T-cell (primary cell): ENCODE results near the gene ATP8B3. TPM values are rescaled to one million over a fixed set of nuclear protein-coding genes. Genes with fewer than 3 reads are reported as not detected.

Experiments
- ATAC-seq, 4 experiments: fragments of 200-7000 bp in 3 of 4; fragments of 150-1000 bp in 1 of 4; cut with Tn5 transposase; replicated peaks in 1 of 4; 1 replicate in 3 of 4; 2 replicates in 1 of 4; pipeline ENCODE4 v1.10.0; 2021; ENCODE audit warnings: moderate library complexity in 3 of 4, mild to moderate bottlenecking in 2 of 4, moderate number of reproducible peaks in 1 of 4
- CTCF ChIA-PET, 2 donors: fragments of 300-600 bp; sonication (Branson Sonifier 250); formaldehyde crosslinking; loops; one replicate each; lab custom pipeline; 2022; ENCODE audit warnings: antibody characterized with exemption in 2 of 2; lab: Charles Lee
- POLR2A ChIA-PET, 2 donors: fragments of 300-600 bp; sonication (Branson Sonifier 250); formaldehyde crosslinking; loops; one replicate each; lab custom pipeline; 2022; ENCODE audit warnings: antibody characterized with exemption in 2 of 2; lab: Charles Lee
- DNase-seq, 35 experiments: peaks; one replicate each; pipeline versions ENCODE4 v3.0.0 to v3.0.0-alpha.2; 2013 to 2023
- H3K27ac ChIP-seq: one replicate; pipeline ENCODE4 v1.5.1; 2013; ENCODE audit warnings: low read length
- H3K27me3 ChIP-seq, 2 experiments: replicated peaks in 1 of 2; 1 replicate in 1 of 2; 2 replicates in 1 of 2; pipeline versions ENCODE4 v1.6.1 to v1.7.0; 2013; ENCODE audit warnings: low read length in 1 of 2, mixed read lengths in 1 of 2; ENCODE audit not compliant: control insufficient read depth in 2 of 2, insufficient read depth in 2 of 2; ENCODE audit errors: extremely low read depth in 1 of 2
- H3K36me3 ChIP-seq, 2 donors: 1 replicate in 1 of 2; 2 replicates in 1 of 2; pipeline versions ENCODE4 v1.6.1 to v1.7.0; 2013; ENCODE audit warnings: low read length in 1 of 2; ENCODE audit not compliant: control insufficient read depth in 2 of 2, insufficient read depth in 1 of 2; ENCODE audit errors: extremely low read depth in 1 of 2
- H3K4me1 ChIP-seq, 2 experiments: 1 replicate in 1 of 2; 2 replicates in 1 of 2; pipeline versions ENCODE4 v1.6.1 to v1.7.0; 2013; ENCODE audit warnings: low read length in 2 of 2, mixed read lengths in 1 of 2; ENCODE audit not compliant: insufficient read depth in 2 of 2, control insufficient read depth in 1 of 2; ENCODE audit errors: extremely low read depth in 1 of 2
- H3K4me3 ChIP-seq, 2 donors: 1 replicate in 1 of 2; 2 replicates in 1 of 2; pipeline versions ENCODE4 v1.5.1 to v1.7.0; 2013; ENCODE audit warnings: mild to moderate bottlenecking in 2 of 2, low read length in 1 of 2, moderate library complexity in 1 of 2; ENCODE audit not compliant: control insufficient read depth in 1 of 2; ENCODE audit errors: extremely low read depth in 1 of 2
- H3K9me3 ChIP-seq: 2 replicates; pipeline ENCODE4 v1.7.0; 2013
- H3K27ac Mint-ChIP-seq, 2 donors: one replicate each; pipeline ENCODE4 v1.8.0; 2020 to 2021; ENCODE audit warnings: mild to moderate bottlenecking in 2 of 2, mixed read lengths in 2 of 2
- H3K27me3 Mint-ChIP-seq, 2 donors: one replicate each; pipeline ENCODE4 v1.8.0; 2021 to 2022; ENCODE audit warnings: mixed read lengths in 2 of 2
- H3K36me3 Mint-ChIP-seq: one replicate; pipeline ENCODE4 v1.8.0; 2021; ENCODE audit warnings: mixed read lengths
- H3K4me1 Mint-ChIP-seq, 3 donors: one replicate each; pipeline ENCODE4 v1.8.0; 2020 to 2022; ENCODE audit warnings: mixed read lengths in 3 of 3, mild to moderate bottlenecking in 1 of 3
- H3K4me3 Mint-ChIP-seq, 3 donors: one replicate each; pipeline ENCODE4 v1.8.0; 2020 to 2022; ENCODE audit warnings: mild to moderate bottlenecking in 3 of 3, mixed read lengths in 3 of 3, moderate library complexity in 3 of 3
- H3K9me3 Mint-ChIP-seq, 3 donors: one replicate each; pipeline ENCODE4 v1.8.0; 2020 to 2022; ENCODE audit warnings: mixed read lengths in 3 of 3
- WGBS: methylation state at CpG from one replicate; pipeline ENCODE4 v1.1.5; 2013; ENCODE audit warnings: missing lambda C conversion rate; ENCODE audit not compliant: insufficient coverage; 5-methylcytosine and 5-hydroxymethylcytosine counted together
- total RNA-seq, 35 experiments: library from RNA in 6 of 35; stranded (reverse) in 6 of 35; fragments of 120-200 nt in 1 of 35; gene quantifications; one replicate each; pipeline versions ENCODE4 v1.2.1 to v1.2.4 and lab custom pipeline; 2013 to 2026

Gene ATP8B3
- total RNA-seq, 5 donors from 2014 or later (not counting 1 experiment from before 2014, with no cell fraction given): 3.5 to 5.7 (median 4.0) TPM

DNA sequence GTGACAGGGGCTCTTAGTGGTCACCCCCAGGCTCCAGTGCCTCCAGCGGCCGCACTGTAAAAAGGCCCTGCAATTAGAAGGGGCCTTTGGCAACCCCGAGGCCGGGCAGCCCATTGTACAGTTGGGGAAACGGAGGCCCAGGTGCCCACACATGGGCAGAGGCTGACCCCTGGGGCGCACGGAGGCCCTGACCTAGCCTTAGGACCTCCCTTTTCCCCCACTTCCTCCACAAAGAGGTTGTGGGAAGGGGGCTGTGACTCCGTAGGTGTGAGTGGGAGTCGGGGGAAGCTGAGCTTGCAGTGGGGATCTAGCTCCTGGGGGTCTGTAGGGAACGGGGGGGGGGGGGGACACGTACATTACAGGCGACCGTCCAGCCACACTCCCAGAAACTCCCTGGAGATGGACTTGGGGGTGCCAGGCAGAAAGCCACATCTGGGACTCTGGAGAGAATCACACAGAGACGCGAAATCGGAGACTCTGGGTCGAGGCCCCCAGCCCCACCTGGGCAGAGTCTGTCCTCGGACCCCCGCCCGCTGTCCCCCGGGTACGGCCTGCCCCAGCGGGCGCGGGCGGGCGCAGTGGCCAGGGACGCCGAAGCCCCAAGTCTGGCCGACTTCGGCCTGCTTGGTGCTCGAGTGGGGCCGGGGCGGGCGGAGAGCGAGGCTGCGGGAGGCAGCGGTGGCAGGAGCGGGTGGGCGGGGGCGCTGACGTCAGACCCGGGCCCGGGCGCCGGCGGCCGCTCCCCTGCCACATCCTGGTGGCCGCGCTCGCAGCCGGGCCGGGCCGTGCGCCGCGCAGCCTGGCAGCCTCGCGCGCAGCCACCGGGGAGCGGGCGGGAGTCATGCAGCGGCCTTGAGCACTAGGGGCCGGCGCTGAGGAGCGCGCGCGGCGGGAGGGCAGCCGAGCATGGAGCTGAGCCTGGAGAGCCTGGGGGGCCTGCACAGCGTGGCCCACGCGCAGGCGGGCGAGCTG is 59.0 kb downstream of the ATP8B3 start, which contains the start of gene ONECUT3:
TSS of gene ONECUT3 (plus strand) at position 750 of the 972 bp plus-strand sequence. CDS start at position 907, 157 bp downstream.
- Mint-ChIP-seq H3K4me1 (peaks cover 11 to 22% (median 14%) of the 10 kb centered on the region in 3 donors), H3K9me3 (no peaks in the 10 kb centered on the region), H3K27ac (no peak within 1 kb of the TSS), H3K27me3 (peaks cover 21 to 55% of the 10 kb centered on the region in 2 donors), H3K36me3 (no peaks in the 10 kb centered on the region), H3K4me3 (peak within 1 kb of the TSS in 1 of 3 donors; percentile 46)
- 5% methylated on average over 70 of the region's 77 CpGs for WGBS
- DNase-seq (no peak), ATAC-seq (no peak)
- H3K36me3 ChIP-seq: no peaks in the 10 kb centered on the region
- peaks cover 6 to 40% of the 10 kb centered on the region in 2 experiments for H3K4me1 ChIP-seq
- no peak within 1 kb of the TSS for H3K4me3 ChIP-seq
- no peaks in the 10 kb centered on the region for H3K9me3 ChIP-seq
- no peak within 1 kb of the TSS for H3K27ac ChIP-seq
- peaks cover 10 to 87% of the 10 kb centered on the region in 2 experiments for H3K27me3 ChIP-seq
- CTCF ChIA-PET: no interaction called here
- POLR2A ChIA-PET: no interaction called here

GRCh38 chr19:1752009-1752756 is 59.9 kb downstream of the ATP8B3 start:
- no peaks in the 10 kb centered on the region for H3K36me3 Mint-ChIP-seq
- no peak for ATAC-seq
- POLR2A ChIA-PET: no interaction called here

GRCh38 chr19:1751367-1752008 is 60.6 kb downstream of the ATP8B3 start:
- H3K36me3 ChIP-seq: no peaks in the 10 kb centered on the region
- H3K4me3 Mint-ChIP-seq: peak overlapping the region in 2 of 3 donors; percentile 2 to 35
- H3K4me3 ChIP-seq: no peak overlapping the region
- H3K4me1 Mint-ChIP-seq: peaks cover 11 to 30% (median 19%) of the 10 kb centered on the region in 3 donors
- CTCF ChIA-PET: no interaction called here
- H3K36me3 Mint-ChIP-seq: no peaks in the 10 kb centered on the region
- H3K9me3 Mint-ChIP-seq: no peaks in the 10 kb centered on the region
- H3K27ac Mint-ChIP-seq: peak overlapping the region in 1 of 2 donors; percentile 43
- no peaks in the 10 kb centered on the region for H3K9me3 ChIP-seq
- DNase-seq (no peak), ATAC-seq (no peak)
- WGBS: 40% methylated on average over 1 of the region's 16 CpGs
- POLR2A ChIA-PET: interaction anchor here in 1 of 2 donors (0.6 kb wide), 1 partner anchor 1355 kb away, joined by 3 read pairs; no protein-coding TSS in a partner anchor
- peaks cover 22 to 61% of the 10 kb centered on the region in 2 donors for H3K27me3 Mint-ChIP-seq
- peaks cover 6 to 45% of the 10 kb centered on the region in 2 experiments for H3K4me1 ChIP-seq
- H3K27ac ChIP-seq: no peak overlapping the region
- peaks cover 10 to 87% of the 10 kb centered on the region in 2 experiments for H3K27me3 ChIP-seq

More at GRCh38 chr19:1752009-1752756, 59.9 kb downstream of the ATP8B3 start:
- H3K27ac ChIP-seq: no peak overlapping the region
- CTCF ChIA-PET: no interaction called here
- Mint-ChIP-seq H3K9me3 (no peaks in the 10 kb centered on the region), H3K27ac (no peak overlapping the region), H3K4me3 (peak overlapping the region in 1 of 3 donors; percentile 46), H3K27me3 (peaks cover 28 to 61% of the 10 kb centered on the region in 2 donors), H3K4me1 (peaks cover 11 to 29% (median 19%) of the 10 kb centered on the region in 3 donors)
- WGBS: 8% methylated on average over 6 of the region's 16 CpGs
- H3K9me3 ChIP-seq: no peaks in the 10 kb centered on the region
- no peak for DNase-seq
- no peak overlapping the region for H3K4me3 ChIP-seq
- H3K4me1 ChIP-seq: peaks cover 6 to 44% of the 10 kb centered on the region in 2 experiments
- no peaks in the 10 kb centered on the region for H3K36me3 ChIP-seq
- H3K27me3 ChIP-seq: peaks cover 10 to 87% of the 10 kb centered on the region in 2 experiments

DNA sequence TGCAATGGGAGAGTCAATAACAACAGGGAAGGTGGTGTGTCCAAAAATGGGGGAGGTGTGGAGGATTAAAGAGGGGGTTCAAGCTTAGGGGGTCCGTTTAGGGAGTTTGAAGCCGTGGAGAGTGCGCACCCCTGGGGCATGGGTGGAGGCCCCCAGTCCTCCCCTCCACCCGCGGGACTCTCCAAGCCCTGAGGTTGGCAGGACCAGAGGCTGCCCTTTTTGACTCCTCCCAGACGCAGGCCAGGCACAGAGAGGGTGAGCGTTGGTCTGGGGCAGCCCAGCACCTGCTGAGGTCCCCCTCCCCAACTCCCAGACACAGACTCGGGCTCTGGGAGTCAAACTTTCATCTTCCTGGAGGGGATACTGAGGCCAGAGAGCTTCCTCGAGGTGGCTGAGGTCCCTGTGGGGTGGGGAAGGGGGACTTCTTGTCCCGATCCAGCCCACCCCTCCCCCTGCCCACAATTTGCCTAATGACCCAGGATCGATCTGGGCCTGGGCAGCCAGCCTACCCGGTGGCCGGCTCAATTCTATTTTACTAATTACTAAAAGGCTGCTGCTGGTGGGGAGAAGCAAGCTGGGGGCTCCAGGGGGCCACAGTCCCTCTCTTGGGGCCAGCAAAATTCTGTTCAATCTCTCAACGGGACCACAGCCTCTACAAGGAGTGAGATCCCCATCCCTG is 61.6 kb downstream of the ATP8B3 start:
- 7% methylated on average over 5 of the region's 14 CpGs for WGBS
- Histone ChIP-seq H3K9me3 (no peaks in the 10 kb centered on the region), H3K36me3 (no peaks in the 10 kb centered on the region), H3K27me3 (peaks cover 10 to 83% of the 10 kb centered on the region in 2 experiments), H3K4me1 (peaks cover 6 to 40% of the 10 kb centered on the region in 2 experiments), H3K27ac (no peak overlapping the region), H3K4me3 (peak overlapping the region in 1 of 2 donors; percentile 23)
- H3K9me3 Mint-ChIP-seq: no peaks in the 10 kb centered on the region
- CTCF ChIA-PET: interaction anchor here in 1 of 2 donors (0.6 kb wide), 1 partner anchor 1092 kb away, joined by 3 read pairs; no protein-coding TSS in a partner anchor
- peaks cover 21 to 54% of the 10 kb centered on the region in 2 donors for H3K27me3 Mint-ChIP-seq
- POLR2A ChIA-PET: no interaction called here
- H3K36me3 Mint-ChIP-seq: no peaks in the 10 kb centered on the region
- DNase-seq (no peak), ATAC-seq (no peak)
- no peak overlapping the region for H3K27ac Mint-ChIP-seq
- peaks cover 7 to 25% (median 15%) of the 10 kb centered on the region in 3 donors for H3K4me1 Mint-ChIP-seq
- peak overlapping the region in 2 of 3 donors; percentile 31 to 35 for H3K4me3 Mint-ChIP-seq

DNA sequence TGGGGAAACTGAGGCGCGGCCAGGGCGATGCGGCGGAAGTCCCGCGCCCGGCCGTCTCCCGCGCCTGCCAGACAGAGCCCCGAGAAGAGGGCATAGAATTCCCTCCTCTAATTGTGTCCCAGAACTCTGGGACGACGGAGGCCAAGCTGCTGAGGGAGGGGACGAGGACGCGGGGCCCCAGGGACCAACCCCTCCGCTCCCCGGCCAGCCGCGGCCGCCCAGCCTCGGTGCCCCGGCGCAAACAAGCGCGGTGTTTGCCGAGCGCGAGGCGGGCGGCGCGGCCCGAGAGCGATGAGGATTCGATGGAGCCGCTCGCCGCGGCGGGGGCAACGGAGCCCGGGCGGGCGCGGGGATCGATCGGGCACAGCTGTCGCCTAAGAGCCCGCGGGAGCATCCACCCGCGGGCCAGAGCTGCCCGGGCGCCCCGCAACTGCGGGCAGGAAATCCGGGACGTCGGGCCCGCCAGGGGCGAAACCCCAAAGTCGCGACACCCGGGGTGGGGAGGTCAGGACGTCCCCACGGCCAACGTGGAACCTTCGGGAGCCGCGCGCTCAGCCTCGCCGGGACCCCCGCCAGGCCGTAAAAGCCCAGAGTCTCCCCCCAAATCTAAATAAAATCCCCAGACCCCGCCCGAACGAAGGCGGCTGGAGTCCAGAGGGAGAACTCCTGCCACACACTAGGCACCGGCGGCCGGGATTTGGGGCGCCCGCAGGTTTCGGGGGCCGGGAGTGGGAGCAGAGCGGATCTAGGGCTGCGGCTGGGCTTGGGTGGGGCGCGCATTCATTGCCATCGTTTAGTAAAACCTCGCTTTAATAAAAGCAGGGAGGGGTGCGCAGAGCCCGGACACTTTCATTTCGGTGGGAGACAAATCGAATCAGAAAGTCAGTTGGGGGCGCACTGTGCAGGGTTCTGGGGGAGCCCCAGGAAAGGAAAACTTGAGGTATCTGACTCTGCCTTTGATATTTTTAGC is 62.4 kb downstream of the ATP8B3 start:
- H3K36me3 ChIP-seq: no peaks in the 10 kb centered on the region
- ATAC-seq (no peak), DNase-seq (no peak)
- H3K9me3 Mint-ChIP-seq: no peaks in the 10 kb centered on the region
- H3K4me1 Mint-ChIP-seq: peaks cover 4 to 23% (median 15%) of the 10 kb centered on the region in 3 donors
- H3K27me3 ChIP-seq: peaks cover 10 to 84% of the 10 kb centered on the region in 2 experiments
- H3K36me3 Mint-ChIP-seq: no peaks in the 10 kb centered on the region
- H3K27ac ChIP-seq: no peak overlapping the region
- WGBS: 4% methylated on average over 95 of the region's 99 CpGs
- peaks cover 6 to 40% of the 10 kb centered on the region in 2 experiments for H3K4me1 ChIP-seq
- H3K27ac Mint-ChIP-seq: no peak overlapping the region
- ChIA-PET CTCF (interaction anchor here in 1 of 2 donors (0.6 kb wide), 1 partner anchor 1091 kb away, joined by 3 read pairs; no protein-coding TSS in a partner anchor), POLR2A (no interaction called here)
- peaks cover 21 to 57% of the 10 kb centered on the region in 2 donors for H3K27me3 Mint-ChIP-seq
- peak overlapping the region in 1 of 2 donors; percentile 38 for H3K4me3 ChIP-seq
- H3K4me3 Mint-ChIP-seq: peak overlapping the region in 2 of 3 donors; percentile 31 to 35
- no peaks in the 10 kb centered on the region for H3K9me3 ChIP-seq
